GM19468 (cell line): ENCODE data around the gene LPCAT1.

Experiments
- ATAC-seq: cut with Tn5 transposase; IDR thresholded peaks from one replicate; pipeline ENCODE4 v1.9.1; 2021; ENCODE audit warnings: mild to moderate bottlenecking, moderate library complexity, moderate number of reproducible peaks; ENCODE audit not compliant: unreplicated experiment; ENCODE audit errors: extremely low read depth

The LPCAT1 gene

DNA sequence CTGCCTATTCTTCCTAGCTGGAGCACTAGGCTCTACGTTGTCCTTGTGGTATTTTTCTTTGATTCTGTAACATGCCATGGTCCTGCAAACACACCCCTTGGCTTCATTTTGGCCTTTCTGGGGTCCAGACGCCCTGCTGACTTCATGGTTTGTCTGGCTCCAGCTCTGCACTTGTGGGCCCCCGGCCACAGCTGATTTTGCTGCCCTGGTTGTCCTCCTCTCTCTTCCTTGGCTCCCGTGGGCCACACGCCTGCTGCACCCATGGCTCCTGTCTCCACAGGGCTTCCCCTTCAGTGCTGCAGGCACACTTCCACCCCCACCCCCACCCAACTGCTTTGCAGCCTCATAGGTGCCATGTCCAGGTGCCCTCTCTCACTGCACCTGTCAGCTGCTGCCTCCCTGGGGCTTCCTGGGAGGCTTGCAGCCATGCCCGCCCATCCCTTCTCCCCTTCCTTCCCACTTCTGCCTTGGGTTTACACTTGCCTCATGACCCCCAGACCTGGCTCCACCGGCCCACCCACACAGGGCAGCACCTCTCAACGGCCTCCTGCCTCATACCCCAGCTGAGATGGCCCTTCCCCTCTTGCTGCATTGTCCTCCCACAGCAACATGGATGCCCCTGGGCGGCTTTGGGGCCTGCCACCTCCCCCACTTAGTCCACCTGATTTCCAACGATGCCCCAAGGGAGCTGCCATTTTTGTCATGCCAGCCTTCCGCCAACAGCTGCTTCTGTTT, 104.1 kb downstream of the LPCAT1 start:
- no peak for ATAC-seq

DNA sequence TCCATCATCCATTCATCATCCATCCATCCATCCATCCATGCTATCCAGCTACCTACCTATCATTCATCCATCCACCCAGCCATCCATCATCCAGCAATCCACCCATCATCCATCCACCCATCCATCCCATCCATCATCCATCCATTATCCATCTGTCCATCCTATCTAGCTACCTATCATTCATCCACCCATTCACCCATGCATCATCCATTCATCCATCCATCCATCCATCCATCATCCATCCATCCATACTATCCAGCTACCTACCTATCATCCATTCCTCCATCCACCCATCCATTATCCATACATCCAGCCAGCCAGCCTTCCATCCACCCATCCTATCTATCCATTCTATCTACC, 104.9 kb downstream of the LPCAT1 start:
- ATAC-seq = no peak

DNA sequence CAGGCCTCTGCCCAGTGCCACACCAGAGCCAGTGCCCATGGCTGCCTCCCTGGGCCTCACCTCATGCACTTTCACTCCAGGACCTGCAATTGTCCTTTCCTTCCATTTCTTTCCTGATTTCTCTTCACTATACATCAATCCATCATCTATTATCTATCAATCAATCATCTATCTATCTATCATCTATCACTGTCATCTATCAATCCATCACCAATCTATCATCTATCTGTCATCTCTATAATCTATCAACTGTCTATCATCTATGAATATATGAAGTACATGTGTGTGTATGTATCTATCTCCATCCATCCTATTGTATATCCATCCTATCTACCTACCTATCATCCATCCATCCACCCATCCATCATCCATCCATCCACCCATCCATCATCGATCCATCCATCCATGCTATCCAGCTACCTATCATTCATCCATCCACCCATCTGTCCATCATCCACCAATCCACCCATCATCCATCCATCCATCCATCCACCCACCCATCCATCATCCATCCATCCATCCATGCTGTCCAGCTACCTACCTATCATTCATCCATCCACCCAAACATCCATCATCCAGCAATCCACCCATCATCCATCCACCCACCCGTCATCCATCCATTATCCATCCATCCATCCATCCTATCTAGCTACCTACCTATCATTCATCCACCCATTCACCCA, 105.4 kb downstream of the LPCAT1 start:
- ATAC-seq = no peak

DNA sequence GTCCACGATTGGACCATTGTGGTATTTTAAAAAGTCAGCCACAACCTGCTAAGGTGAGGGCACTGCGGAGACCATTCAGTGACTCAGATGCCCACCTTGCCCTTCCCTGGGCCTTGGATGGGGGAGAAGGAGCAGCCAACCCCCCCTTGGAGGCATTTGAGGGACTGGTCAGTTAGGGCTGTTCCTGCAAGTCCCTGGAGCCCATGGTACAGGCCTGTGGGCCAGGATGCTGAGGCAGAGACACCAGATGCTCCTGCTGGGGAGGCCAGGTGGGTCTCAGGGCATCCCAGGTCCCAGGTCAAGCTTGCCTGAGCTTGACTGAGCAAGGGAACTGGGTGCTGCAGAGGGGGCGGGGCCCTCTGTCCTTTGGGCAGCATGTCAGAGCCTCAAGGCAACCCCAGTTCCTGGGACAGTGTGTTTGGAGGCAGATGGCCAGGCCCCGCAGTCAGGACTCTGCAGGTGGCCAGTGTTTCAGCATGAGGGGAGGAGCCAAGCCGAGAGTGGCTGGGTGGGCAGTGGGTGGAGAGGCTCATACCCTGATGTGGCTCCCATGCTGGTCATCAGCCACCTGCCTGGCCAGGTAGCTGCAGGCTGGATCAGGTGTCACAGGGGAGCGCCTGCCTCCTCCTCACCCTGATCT, 106.1 kb downstream of the LPCAT1 start:
- ATAC-seq = no peak

DNA sequence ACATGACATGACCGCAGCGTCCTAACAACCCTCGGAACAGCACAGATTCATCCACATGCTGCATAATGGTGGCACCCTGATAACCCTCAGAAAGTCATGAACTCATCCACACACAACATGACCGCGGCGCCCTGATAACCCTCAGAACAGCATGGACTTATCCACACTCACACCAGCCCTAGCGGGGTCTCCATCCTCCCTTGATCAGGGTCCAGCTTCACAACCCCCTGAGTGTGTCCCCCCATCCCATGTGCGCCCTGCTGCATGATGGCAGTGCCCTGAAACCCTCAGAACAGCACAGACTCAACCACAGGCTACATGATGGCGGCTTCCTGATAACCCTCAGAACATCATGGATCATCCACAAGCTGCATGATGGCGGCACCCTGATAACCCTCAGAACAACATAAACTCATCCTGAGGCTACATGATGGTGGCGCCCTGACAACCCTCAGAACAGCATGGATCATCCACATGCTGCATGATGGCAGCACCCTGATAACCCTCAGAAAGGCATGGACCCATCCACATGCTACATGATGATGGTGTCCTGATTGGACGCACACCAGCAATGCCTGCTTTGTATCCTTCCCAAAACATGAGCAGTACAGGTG, 106.8 kb downstream of the LPCAT1 start:
- ATAC-seq = no peak

DNA sequence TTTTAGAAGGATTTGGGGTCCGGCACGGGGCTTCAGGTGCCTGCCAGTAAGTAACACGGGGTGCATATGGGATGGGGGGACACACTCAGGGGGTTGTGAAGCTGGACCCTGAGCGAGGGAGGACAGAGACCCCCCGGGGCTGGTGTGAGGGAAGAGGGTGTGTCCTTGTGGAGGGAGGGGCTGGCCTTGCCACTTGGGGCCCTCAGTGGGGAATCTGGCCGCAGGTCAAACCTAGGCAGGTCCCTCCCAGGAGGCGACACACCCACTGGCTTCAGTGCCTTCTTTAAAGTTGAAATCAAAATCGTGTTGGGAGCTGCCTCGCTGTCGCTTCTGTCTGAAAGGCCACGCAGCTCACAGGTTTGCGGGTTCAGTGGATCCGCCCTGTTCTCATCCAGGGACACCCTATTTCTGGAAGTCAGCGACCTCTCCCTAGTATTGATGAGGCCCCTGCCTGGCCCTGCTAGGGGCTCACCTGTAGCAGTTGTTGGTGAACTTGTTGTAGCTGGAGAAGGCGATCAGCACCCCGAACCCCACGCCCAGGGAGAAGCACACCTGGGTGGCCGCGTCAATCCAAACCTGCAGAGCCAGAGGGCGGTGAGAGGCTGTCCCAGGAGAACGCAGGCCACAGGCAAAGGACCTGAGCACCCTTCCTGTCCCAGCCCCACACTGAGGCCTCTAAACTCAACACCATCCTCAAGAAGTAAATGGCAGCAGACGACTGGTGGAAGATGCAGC, 108.0 kb downstream of the LPCAT1 start:
- no peak for ATAC-seq

DNA sequence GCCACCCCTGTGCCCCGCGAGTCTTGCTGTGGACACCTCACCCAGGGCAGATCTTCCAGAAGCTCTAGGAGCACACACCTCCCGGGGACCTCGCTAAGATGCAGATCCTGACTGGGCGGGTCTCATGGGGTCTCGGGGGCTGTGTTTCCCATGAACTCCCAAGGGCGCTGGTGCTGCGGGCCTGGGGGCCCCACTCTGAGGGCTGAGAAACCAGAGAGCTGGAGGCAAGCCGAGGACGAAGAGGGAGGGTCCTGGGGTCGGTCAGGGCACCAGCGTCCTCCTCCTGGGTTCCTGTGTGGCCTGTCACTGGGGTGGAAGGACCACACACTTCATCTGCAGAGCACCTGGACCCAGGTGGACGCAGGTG, 108.7 kb downstream of the LPCAT1 start:
- no peak for ATAC-seq

DNA sequence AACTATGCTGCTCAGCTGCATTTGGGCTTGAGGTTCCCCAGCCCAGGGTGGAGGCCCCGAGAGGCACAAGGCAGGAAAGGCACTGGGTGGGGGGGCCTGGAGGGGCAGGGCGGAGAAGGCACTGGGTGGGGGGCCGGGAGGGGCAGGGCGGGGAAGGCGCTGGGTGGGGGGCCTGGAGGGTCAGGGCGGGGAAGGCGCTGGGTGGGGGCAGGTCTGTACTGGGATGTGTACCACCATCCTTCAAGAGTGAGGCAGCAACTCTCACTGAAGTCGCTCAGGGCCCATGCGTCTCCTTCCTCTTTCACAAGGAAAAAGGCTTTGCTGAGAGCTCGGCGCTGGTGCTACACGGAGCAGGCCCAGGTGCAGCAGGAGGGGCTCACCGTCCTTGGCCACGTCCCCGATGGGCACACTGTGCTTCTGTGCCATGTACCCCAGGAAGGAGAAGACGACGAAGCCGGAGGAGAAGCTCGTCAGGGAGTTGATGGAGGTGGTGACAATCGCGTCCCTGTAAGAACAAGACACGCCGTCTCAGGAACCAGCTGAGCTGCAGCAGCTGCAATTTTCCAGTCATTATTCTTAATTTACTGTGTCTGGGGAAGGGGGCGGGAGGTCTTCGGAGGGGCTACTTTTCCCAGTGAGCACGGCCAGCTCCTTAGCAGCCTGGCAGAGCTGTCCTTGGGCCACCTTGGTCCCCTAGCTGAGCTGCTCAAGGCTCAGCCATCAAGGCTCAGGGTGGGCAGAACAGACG, 109.3 kb downstream of the LPCAT1 start:
- no peak for ATAC-seq

DNA sequence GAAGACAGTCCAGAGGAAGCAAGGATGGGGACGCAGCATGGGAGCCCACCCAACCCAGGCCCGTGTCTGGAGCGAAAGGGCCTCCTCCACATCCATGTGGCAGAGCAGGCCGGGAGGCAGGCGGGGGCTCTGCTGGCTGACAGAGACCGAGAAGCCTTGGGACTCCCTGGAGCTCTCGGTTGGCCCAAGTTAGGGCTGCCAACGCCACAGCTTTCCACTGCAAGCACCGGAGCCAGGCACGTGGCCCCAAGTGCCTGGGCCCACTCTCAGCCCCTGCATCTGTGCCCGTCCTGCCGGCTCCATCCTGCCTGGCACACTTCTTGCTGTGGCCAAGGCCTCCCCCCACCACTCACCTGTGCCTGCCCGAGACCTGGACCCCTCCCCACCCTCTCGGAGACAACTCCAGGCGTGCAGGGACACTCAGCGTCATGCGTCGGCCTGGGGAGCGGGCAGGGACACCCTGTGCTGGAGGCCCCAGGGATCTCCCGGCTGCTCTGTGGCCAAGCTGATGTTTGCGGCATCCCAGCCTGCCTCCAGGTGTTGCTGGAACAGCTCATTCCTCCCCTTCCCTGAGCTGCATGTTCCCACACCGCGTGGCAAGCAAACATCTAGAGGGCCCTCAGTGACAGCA, 110.0 kb downstream of the LPCAT1 start:
- no peak for ATAC-seq

DNA sequence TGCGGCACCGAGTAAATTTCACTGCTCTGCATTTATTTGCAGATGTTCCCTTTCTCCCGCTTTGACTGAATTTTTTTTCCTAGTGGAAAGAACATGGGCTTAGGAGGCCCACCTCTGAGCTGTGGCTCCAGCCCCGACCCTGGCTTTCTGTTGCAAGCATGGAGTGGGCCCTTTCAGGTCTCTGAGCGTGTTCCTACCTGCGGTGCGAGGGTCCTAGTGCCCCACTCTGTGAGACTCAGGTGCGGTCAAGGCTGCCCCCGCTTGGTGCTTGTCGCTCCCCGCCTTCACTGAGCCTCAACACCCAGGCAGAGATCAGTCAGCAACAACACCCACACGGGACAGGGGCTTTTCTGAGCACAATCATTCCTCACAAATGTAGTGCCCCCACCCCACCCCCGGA, 110.5 kb downstream of the LPCAT1 start:
- ATAC-seq = no peak

DNA sequence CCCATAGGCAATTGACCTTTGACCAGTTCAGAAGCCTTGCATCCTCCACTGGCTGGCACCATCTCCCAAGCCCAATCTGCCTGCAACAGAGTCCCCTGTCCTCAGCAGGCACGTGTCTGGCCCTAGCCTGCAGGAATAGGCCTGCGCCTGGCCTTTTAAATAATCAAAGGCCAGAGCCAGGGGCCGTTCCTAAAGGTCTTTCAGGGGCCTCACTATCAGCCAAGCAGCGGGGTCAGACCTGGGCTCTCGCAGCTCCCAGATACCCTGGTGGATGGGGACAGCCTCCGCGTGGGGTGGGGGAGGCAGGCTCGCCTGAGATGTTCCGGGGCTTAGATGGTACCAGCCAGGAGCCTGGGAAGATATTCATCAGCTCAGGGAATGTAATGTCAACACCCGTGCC, 111.1 kb downstream of the LPCAT1 start:
- ATAC-seq = no peak

DNA sequence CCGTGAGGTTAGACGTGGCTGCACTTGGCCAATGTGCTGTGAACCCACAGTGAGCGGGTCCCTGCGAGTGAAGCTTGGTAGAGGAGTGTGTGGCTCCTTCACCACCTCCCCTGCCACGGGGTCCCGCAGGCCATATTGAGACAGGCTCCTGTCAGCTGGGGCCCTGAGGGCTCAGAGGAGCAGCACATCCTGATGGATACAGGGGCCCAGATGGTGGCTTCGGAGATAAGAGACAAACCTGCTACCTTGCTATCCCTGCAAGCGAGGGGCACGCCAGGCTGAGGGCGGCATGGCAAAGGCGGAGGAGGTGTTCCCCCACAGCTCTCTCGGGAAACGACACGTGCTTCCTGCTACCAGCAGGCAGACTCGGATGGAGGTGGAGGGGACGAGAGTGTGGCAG, 111.6 kb downstream of the LPCAT1 start:
- ATAC-seq = no peak
